A549 (cell line): Measurements from ENCODE around the gene SLC26A6. TPM values are rescaled to one million over a fixed set of nuclear protein-coding genes. Genes with fewer than 3 reads are reported as not detected.

Experiments
- ATAC-seq, 2 experiments: fragments of 200-7000 bp in 1 of 2; fragments of >200 bp in 1 of 2; cut with Nextera tagmentation in 1 of 2; cut with Tn5 transposase in 1 of 2; 3 replicates each; pipeline versions ENCODE4 v1.8.0 to v1.9.1; 2018 to 2020; ENCODE audit warnings: mild to moderate bottlenecking in 1 of 2, moderate library complexity in 1 of 2
- CTCF ChIA-PET: fragments of 300-600 bp; sonication (Branson Sonifier 250); formaldehyde crosslinking; extraction: SDS; loops from one replicate; lab custom pipeline; 2021; ENCODE audit warnings: antibody characterized with exemption, inconsistent platforms; lab: Yijun Ruan, JAX
- POLR2A ChIA-PET: fragments of 350-600 bp; formaldehyde crosslinking; extraction: SDS; loops from one replicate; lab custom pipeline; 2021; ENCODE audit warnings: antibody characterized with exemption, inconsistent platforms; lab: Yijun Ruan, JAX
- DNase-seq, 2 experiments: peaks; one replicate each; pipeline versions ENCODE4 v3.0.0 to v3.0.0-alpha.2; 2011 to 2016; ENCODE audit warnings: low read depth in 1 of 2, low spot score in 1 of 2
- FAIRE-seq: peaks from 2 replicates; lab custom pipeline; 2011; peaks lifted over from hg19 to GRCh38; lab: Jason Lieb, UNC
- H3K27ac ChIP-seq, 2 experiments: fragments of >200 bp; sonication (Bioruptor Twin); formaldehyde crosslinking; 3 replicates each; pipeline ENCODE4 v1.5.1; 2016 to 2017
- H3K4me1 ChIP-seq: fragments of >200 bp; sonication (Bioruptor Twin); formaldehyde crosslinking; 3 replicates; pipeline ENCODE4 v1.6.1; 2016
- H3K4me2 ChIP-seq: fragments of >200 bp; sonication (Bioruptor Twin); formaldehyde crosslinking; 3 replicates; pipeline ENCODE4 v1.6.1; 2016
- H3K4me3 ChIP-seq: fragments of >200 bp; sonication (Bioruptor Twin); formaldehyde crosslinking; 3 replicates; pipeline ENCODE4 v1.5.1; 2016
- H3K9me3 ChIP-seq: fragments of >200 bp; sonication (Bioruptor Twin); formaldehyde crosslinking; 3 replicates; pipeline ENCODE4 v1.6.1; 2016
- CHD2 ChIP-seq: fragments of 150-350 bp; IDR thresholded peaks from 2 replicates; pipeline ENCODE4 v1.6.1; 2014; ENCODE audit warnings: low read length; ENCODE audit not compliant: partially characterized antibody
- CHD4 ChIP-seq: fragments of 200-600 bp; sonication (generic); IDR thresholded peaks from 2 replicates; pipeline ENCODE4 v1.6.1; 2016; ENCODE audit warnings: antibody characterized with exemption, mild to moderate bottlenecking, borderline replicate concordance
- EHMT2 ChIP-seq: fragments of 200-600 bp; sonication (generic); IDR thresholded peaks from 2 replicates; pipeline ENCODE4 v1.6.1; 2016; ENCODE audit warnings: antibody characterized with exemption, low read depth, mild to moderate bottlenecking, moderate library complexity
- FOXS1 ChIP-seq: fragments of 250-450 bp; sonication (Bioruptor Pico); IDR thresholded peaks from 2 replicates; pipeline ENCODE4 v1.5.0; 2020; ENCODE audit warnings: mild to moderate bottlenecking, moderate library complexity
- KDM5A ChIP-seq: fragments of 200-600 bp; sonication (generic); IDR thresholded peaks from 2 replicates; pipeline ENCODE4 v1.6.1; 2016; ENCODE audit warnings: antibody characterized with exemption, mild to moderate bottlenecking
- MYC ChIP-seq: IDR thresholded peaks from 2 replicates; pipeline ENCODE4 v1.6.1; 2012; ENCODE audit warnings: mild to moderate bottlenecking, inconsistent platforms, low read length, improper control_type of control experiment, borderline replicate concordance
- RARB ChIP-seq: fragments of 250-450 bp; sonication (Bioruptor Pico); IDR thresholded peaks from 2 replicates; pipeline ENCODE4 v1.8.0; 2021; ENCODE audit warnings: mild to moderate bottlenecking, moderate library complexity
- RCOR1 ChIP-seq: fragments of 150-350 bp; IDR thresholded peaks from 2 replicates; pipeline ENCODE4 v1.6.1; 2014; ENCODE audit warnings: antibody characterized with exemption, low read length, low read depth
- REST ChIP-seq: fragments of 200-600 bp; sonication (generic); IDR thresholded peaks from 2 replicates; pipeline ENCODE4 v1.6.1; 2016; ENCODE audit warnings: antibody characterized with exemption, mild to moderate bottlenecking, moderate library complexity
- USF2 ChIP-seq: fragments of 450-650 bp; IDR thresholded peaks from 2 replicates; pipeline ENCODE4 v1.6.1; 2014; ENCODE audit warnings: antibody characterized with exemption
- WGBS: methylation state at CpG from one replicate; pipeline ENCODE4 v1.1.6; 2017; ENCODE audit errors: missing lambda C conversion rate; 5-methylcytosine and 5-hydroxymethylcytosine counted together
- polyA plus RNA-seq, 4 experiments: library from polyadenylated mRNA; depleted of rRNA in 3 of 4; stranded (reverse); fragments of >200 nt; fragmentation: RNase III in 1 of 4; extraction: RNeasy Plus Mini Kit Qiagen cat#74134 plus additional on column Dnase treatment in 1 of 4; gene quantifications; 2 replicates in 3 of 4; 3 replicates in 1 of 4; pipeline ENCODE4 v1.2.3, GENCODE V29; 2011 to 2017

SLC26A6 gene
- polyA plus RNA-seq, 2 of the 4 experiments (the other 2 are of a cell fraction) = 12.5 to 25.5 TPM

GRCh38 chr3:48624767-48625166 lies 10.5 kb downstream of the SLC26A6 start:
- TF ChIP-seq USF2 = no peak
- Histone ChIP-seq H3K27ac (no peak overlapping the region), H3K4me1 (no peaks in the 10 kb centered on the region), H3K4me2 (no peak overlapping the region), H3K4me3 (no peak overlapping the region), H3K9me3 (no peaks in the 10 kb centered on the region)
- POLR2A ChIA-PET = interaction anchor here (1.1 kb wide), 1 partner anchor 11 kb away, joined by 3 read pairs; the partner anchor contains the start of gene SLC26A6
- WGBS = 91% methylated on average over 10 of the region's 10 CpGs
- CTCF ChIA-PET = interaction anchor here (1.0 to 1.5 kb wide), 4 partner anchors 11 to 188 kb away, joined by 3 to 4 read pairs (median 4); partner anchors contain the start of gene SLC26A6
- DNase-seq = no peak
- no peak for FAIRE-seq
- ATAC-seq = no peak

GRCh38 chr3:48623851-48624547 lies 11.3 kb downstream of the SLC26A6 start:
- ChIA-PET POLR2A (interaction anchor here (0.7 kb wide), 1 partner anchor 12 kb away, joined by 6 read pairs; no protein-coding TSS in a partner anchor), CTCF (interaction anchor here (0.7 to 1.5 kb wide), 4 partner anchors 11 to 187 kb away, joined by 3 to 4 read pairs (median 4); partner anchors contain the start of gene SLC26A6)
- ATAC-seq (no peak), DNase-seq (no peak), FAIRE-seq (no peak)
- Histone ChIP-seq H3K4me2 (no peak overlapping the region), H3K27ac (no peak overlapping the region), H3K9me3 (no peaks in the 10 kb centered on the region), H3K4me3 (no peak overlapping the region), H3K4me1 (no peaks in the 10 kb centered on the region)
- 74% methylated on average over 6 of the region's 6 CpGs for WGBS
- no peak for TF ChIP-seq KDM5A
- TF ChIP-seq USF2 = peak; percentile 8; the same call in 1 of the 2 replicates

GRCh38 chr3:48621461-48621869 lies 13.8 kb downstream of the SLC26A6 start, which contains the start of gene TMEM89:
Gene TMEM89 (minus strand): TSS chr3:48621769. CDS start chr3:48621756, 13 bp downstream.
- Histone ChIP-seq H3K4me1 (no peaks in the 10 kb centered on the region), H3K9me3 (peaks cover 15% of the 10 kb centered on the region), H3K4me3 (no peak within 1 kb of the TSS), H3K27ac (no peak within 1 kb of the TSS), H3K4me2 (no peak within 1 kb of the TSS)
- no peak for DNase-seq
- POLR2A ChIA-PET = no interaction called here
- ATAC-seq = no peak
- CTCF ChIA-PET = interaction anchor here (0.9 to 3.7 kb wide), 2 partner anchors 10 to 13 kb away, joined by 6 to 17 read pairs; partner anchors contain the start of gene SLC26A6
- FAIRE-seq = no peak
- 93% methylated on average over 8 of the region's 19 CpGs for WGBS
- no peak for TF ChIP-seq EHMT2
- TF ChIP-seq USF2 = no peak
- TF ChIP-seq RCOR1 = no peak
- TF ChIP-seq RARB (CRISPR knock-in tag) = no peak
- no peak for TF ChIP-seq CHD2
- no peak for TF ChIP-seq REST
- no peak for TF ChIP-seq FOXS1 (CRISPR knock-in tag)
- no peak for TF ChIP-seq MYC
- no peak for TF ChIP-seq CHD4
